Measurements from ENCODE around the gene RELN. TPM values are rescaled to one million over a fixed set of nuclear protein-coding genes. Genes with fewer than 3 reads are reported as not detected.

RELN gene
- total and polyA plus RNA-seq, 4 donors = 0.26 to 3.6 (median 1.4) TPM; not detected in 1

GRCh38 chr7:103541026-103541425, 448.4 kb downstream of the RELN start:
- no peaks in the 10 kb centered on the region for H3K36me3 ChIP-seq (ENCODE audit: control insufficient read depth in 1 of 2, insufficient read depth in 2 of 2, low read length in 1 of 2)
- ATAC-seq (ENCODE audit: low FRiP score) = peak; percentile 76
- no peak overlapping the region for H3K27ac ChIP-seq (ENCODE audit: low read depth in 1 of 2, low read length in 2 of 2)
- DNase-seq = peak; percentile 83 to 94
- intact Hi-C loops (cut with DNase I) = no loop called here
- 0 to 6% methylated on average over 4 of the region's 4 CpGs for WGBS, 2 donors
- H3K4me3 ChIP-seq (ENCODE audit: low read length in 2 of 2) = no peak overlapping the region
- H3K4me1 ChIP-seq (ENCODE audit: control insufficient read depth in 1 of 2, insufficient read depth in 2 of 2, low read length in 2 of 2) = no peaks in the 10 kb centered on the region
- H3K27me3 ChIP-seq (ENCODE audit: control insufficient read depth in 1 of 2, insufficient read depth in 2 of 2, low read length in 1 of 2) = no peaks in the 10 kb centered on the region
- no peaks in the 10 kb centered on the region for H3K9me3 ChIP-seq (ENCODE audit: control insufficient read depth, low read length)

GRCh38 chr7:103540338-103540737, 449.1 kb downstream of the RELN start:
- ATAC-seq (ENCODE audit: low FRiP score) (no peak), DNase-seq (no peak)
- H3K36me3 ChIP-seq (ENCODE audit: control insufficient read depth in 1 of 2, insufficient read depth in 2 of 2, low read length in 1 of 2) = no peaks in the 10 kb centered on the region
- intact Hi-C loops (cut with DNase I) = no loop called here
- no peaks in the 10 kb centered on the region for H3K27me3 ChIP-seq (ENCODE audit: control insufficient read depth in 1 of 2, insufficient read depth in 2 of 2, low read length in 1 of 2)
- H3K4me1 ChIP-seq (ENCODE audit: control insufficient read depth in 1 of 2, insufficient read depth in 2 of 2, low read length in 2 of 2) = no peaks in the 10 kb centered on the region
- no peak overlapping the region for H3K27ac ChIP-seq (ENCODE audit: low read depth in 1 of 2, low read length in 2 of 2)
- H3K9me3 ChIP-seq (ENCODE audit: control insufficient read depth, low read length) = no peaks in the 10 kb centered on the region
- 88 to 91% methylated on average over 7 of the region's 7 CpGs for WGBS, 2 donors
- H3K4me3 ChIP-seq (ENCODE audit: low read length in 2 of 2) = no peak overlapping the region

GRCh38 chr7:103539875-103540274, 449.6 kb downstream of the RELN start:
- H3K27ac ChIP-seq (ENCODE audit: low read depth in 1 of 2, low read length in 2 of 2) = no peak overlapping the region
- no peak overlapping the region for H3K4me3 ChIP-seq (ENCODE audit: low read length in 2 of 2)
- ATAC-seq (ENCODE audit: low FRiP score) (no peak), DNase-seq (no peak)
- no peaks in the 10 kb centered on the region for H3K27me3 ChIP-seq (ENCODE audit: control insufficient read depth in 1 of 2, insufficient read depth in 2 of 2, low read length in 1 of 2)
- 94% methylated on average over 8 of the region's 8 CpGs for WGBS, 2 donors
- H3K9me3 ChIP-seq (ENCODE audit: control insufficient read depth, low read length) = no peaks in the 10 kb centered on the region
- intact Hi-C loops (cut with DNase I) = no loop called here
- no peaks in the 10 kb centered on the region for H3K4me1 ChIP-seq (ENCODE audit: control insufficient read depth in 1 of 2, insufficient read depth in 2 of 2, low read length in 2 of 2)
- H3K36me3 ChIP-seq (ENCODE audit: control insufficient read depth in 1 of 2, insufficient read depth in 2 of 2, low read length in 1 of 2) = no peaks in the 10 kb centered on the region

GRCh38 chr7:103538964-103539709, 450.3 kb downstream of the RELN start:
- WGBS, 2 donors = 49 to 54% methylated on average over 11 of the region's 11 CpGs
- H3K4me1 ChIP-seq (ENCODE audit: control insufficient read depth in 1 of 2, insufficient read depth in 2 of 2, low read length in 2 of 2) = no peaks in the 10 kb centered on the region

GRCh38 chr7:103533761-103534160, 455.7 kb downstream of the RELN start:
- Histone ChIP-seq H3K4me3 (ENCODE audit: low read length in 2 of 2) (no peak overlapping the region), H3K9me3 (ENCODE audit: control insufficient read depth, low read length) (no peaks in the 10 kb centered on the region), H3K4me1 (ENCODE audit: control insufficient read depth in 1 of 2, insufficient read depth in 2 of 2, low read length in 2 of 2) (no peaks in the 10 kb centered on the region), H3K27me3 (ENCODE audit: control insufficient read depth in 1 of 2, insufficient read depth in 2 of 2, low read length in 1 of 2) (no peaks in the 10 kb centered on the region), H3K27ac (ENCODE audit: low read depth in 1 of 2, low read length in 2 of 2) (no peak overlapping the region), H3K36me3 (ENCODE audit: control insufficient read depth in 1 of 2, insufficient read depth in 2 of 2, low read length in 1 of 2) (no peaks in the 10 kb centered on the region)
- ATAC-seq (ENCODE audit: low FRiP score) (no peak), DNase-seq (no peak)
- intact Hi-C loops (cut with DNase I) = no loop called here
- WGBS, 2 donors = 77 to 82% methylated on average over 4 of the region's 4 CpGs

More at GRCh38 chr7:103538964-103539709, 450.3 kb downstream of the RELN start:
- intact Hi-C loops (cut with DNase I) = no loop called here
- Histone ChIP-seq H3K9me3 (ENCODE audit: control insufficient read depth, low read length) (no peaks in the 10 kb centered on the region), H3K36me3 (ENCODE audit: control insufficient read depth in 1 of 2, insufficient read depth in 2 of 2, low read length in 1 of 2) (no peaks in the 10 kb centered on the region), H3K27ac (ENCODE audit: low read depth in 1 of 2, low read length in 2 of 2) (no peak overlapping the region), H3K27me3 (ENCODE audit: control insufficient read depth in 1 of 2, insufficient read depth in 2 of 2, low read length in 1 of 2) (no peaks in the 10 kb centered on the region), H3K4me3 (ENCODE audit: low read length in 2 of 2) (no peak overlapping the region)
- DNase-seq (no peak), ATAC-seq (ENCODE audit: low FRiP score) (no peak)

GRCh38 chr7:103532955-103533354, 456.5 kb downstream of the RELN start:
- H3K27me3 ChIP-seq (ENCODE audit: control insufficient read depth in 1 of 2, insufficient read depth in 2 of 2, low read length in 1 of 2) = no peaks in the 10 kb centered on the region
- 85 to 91% methylated on average over 5 of the region's 5 CpGs for WGBS, 2 donors
- no peaks in the 10 kb centered on the region for H3K4me1 ChIP-seq (ENCODE audit: control insufficient read depth in 1 of 2, insufficient read depth in 2 of 2, low read length in 2 of 2)
- DNase-seq (no peak), ATAC-seq (ENCODE audit: low FRiP score) (no peak)
- H3K9me3 ChIP-seq (ENCODE audit: control insufficient read depth, low read length) = no peaks in the 10 kb centered on the region
- H3K27ac ChIP-seq (ENCODE audit: low read depth in 1 of 2, low read length in 2 of 2) = no peak overlapping the region
- no peak overlapping the region for H3K4me3 ChIP-seq (ENCODE audit: low read length in 2 of 2)
- intact Hi-C loops (cut with DNase I) = no loop called here
- H3K36me3 ChIP-seq (ENCODE audit: control insufficient read depth in 1 of 2, insufficient read depth in 2 of 2, low read length in 1 of 2) = no peaks in the 10 kb centered on the region

GRCh38 chr7:103528152-103528551, 461.3 kb downstream of the RELN start:
- WGBS, 2 donors = 71 to 78% methylated on average over 2 of the region's 2 CpGs
- H3K4me1 ChIP-seq (ENCODE audit: control insufficient read depth in 1 of 2, insufficient read depth in 2 of 2, low read length in 2 of 2) = no peaks in the 10 kb centered on the region
- no peaks in the 10 kb centered on the region for H3K9me3 ChIP-seq (ENCODE audit: control insufficient read depth, low read length)
- no peak for DNase-seq
- H3K27me3 ChIP-seq (ENCODE audit: control insufficient read depth in 1 of 2, insufficient read depth in 2 of 2, low read length in 1 of 2) = no peaks in the 10 kb centered on the region
- intact Hi-C loops (cut with DNase I) = loop anchor here in 1 of 2 donors (10.0 kb wide), 1 partner anchor 627 kb away; no protein-coding TSS in a partner anchor
- no peak overlapping the region for H3K27ac ChIP-seq (ENCODE audit: low read depth in 1 of 2, low read length in 2 of 2)
- no peaks in the 10 kb centered on the region for H3K36me3 ChIP-seq (ENCODE audit: control insufficient read depth in 1 of 2, insufficient read depth in 2 of 2, low read length in 1 of 2)
- ATAC-seq (ENCODE audit: low FRiP score) = no peak
- H3K4me3 ChIP-seq (ENCODE audit: low read length in 2 of 2) = no peak overlapping the region

- Histone ChIP-seq H3K4me3 (ENCODE audit: low read length in 2 of 2) (no peak overlapping the region), H3K27me3 (ENCODE audit: control insufficient read depth in 1 of 2, insufficient read depth in 2 of 2, low read length in 1 of 2) (peaks cover 0 to 2% of the 10 kb centered on the region in 2 donors), H3K9me3 (ENCODE audit: control insufficient read depth, low read length) (no peaks in the 10 kb centered on the region), H3K36me3 (ENCODE audit: control insufficient read depth in 1 of 2, insufficient read depth in 2 of 2, low read length in 1 of 2) (no peaks in the 10 kb centered on the region), H3K27ac (ENCODE audit: low read depth in 1 of 2, low read length in 2 of 2) (no peak overlapping the region), H3K4me1 (ENCODE audit: control insufficient read depth in 1 of 2, insufficient read depth in 2 of 2, low read length in 2 of 2) (no peaks in the 10 kb centered on the region)
- intact Hi-C loops (cut with DNase I) = loop anchor here in 1 of 2 donors (10.0 kb wide), 1 partner anchor 629 kb away; no protein-coding TSS in a partner anchor
- ATAC-seq (ENCODE audit: low FRiP score) (no peak), DNase-seq (no peak)
- 52 to 71% methylated on average over 1 of the region's 1 CpG for WGBS, 2 donors
Measured at GRCh38 chr7:103525937-103526336, 463.5 kb downstream of the RELN start.

All from aorta (tissue), 5 donors.